Posterior cingulate gyrus (tissue), 11 donors: ENCODE results near the gene ME3.
A peak's percentile ranks its signal among the peaks of the same experiment; 100 is the strongest.
"Not testable (repeated sequence)": the region's sequence is repeated elsewhere in the genome, so short reads cannot be mapped to it uniquely, and the experiment has no call there.

Source experiments
- DNase-seq, 10 donors: peaks; one replicate each; pipeline versions ENCODE4 v3.0.0 to v3.0.0-alpha.2; 2020 to 2021; ENCODE audit warnings: mixed read lengths in 3 of 10
- intact Hi-C: fragments of 100-400 bp; cut with DNase I; formaldehyde crosslinking; loops from one replicate; pipeline ENCODE4 v1.15.1; 2023

Gene ME3

DNA sequence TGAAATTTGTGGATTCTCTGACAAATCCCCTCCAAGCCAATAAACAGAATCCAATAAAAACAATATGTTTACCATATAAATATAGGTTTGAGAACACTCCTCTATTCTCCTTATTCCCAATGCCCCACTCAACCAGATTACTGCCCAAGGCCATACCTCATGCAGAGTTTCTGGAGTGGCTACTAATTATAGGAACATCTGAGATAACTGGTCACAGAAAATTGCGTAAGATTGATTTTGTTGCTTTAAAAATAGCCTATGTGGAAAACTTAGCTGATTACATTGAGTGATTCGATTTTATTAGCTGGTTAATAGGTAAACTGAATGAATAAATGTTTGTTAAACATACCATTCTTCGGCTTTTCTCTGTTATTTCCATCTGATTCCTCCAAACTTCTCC lies 48.0 kb downstream of the ME3 start:
- intact Hi-C loops = no loop called here
- DNase-seq = no peak

DNA sequence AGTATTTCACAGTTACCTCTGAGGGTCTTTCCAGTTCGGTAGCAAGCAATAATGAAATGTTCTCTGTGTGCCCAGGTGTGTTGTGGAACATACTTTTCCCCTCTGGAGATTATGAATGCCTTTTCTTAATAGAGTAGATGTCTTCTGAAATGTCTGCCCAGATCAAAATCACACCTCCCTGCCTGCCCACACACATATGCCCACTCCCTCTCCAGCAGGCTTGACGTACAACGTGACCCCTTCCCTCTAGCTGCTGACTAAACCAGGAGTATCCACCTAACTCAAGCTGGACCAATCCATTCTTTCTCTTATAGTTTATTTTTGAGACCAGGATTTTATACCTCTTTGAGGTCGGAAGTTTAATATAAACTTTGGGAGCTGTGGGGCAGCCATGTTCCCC lies 48.7 kb downstream of the ME3 start:
- no peak for DNase-seq
- intact Hi-C loops = no loop called here

DNA sequence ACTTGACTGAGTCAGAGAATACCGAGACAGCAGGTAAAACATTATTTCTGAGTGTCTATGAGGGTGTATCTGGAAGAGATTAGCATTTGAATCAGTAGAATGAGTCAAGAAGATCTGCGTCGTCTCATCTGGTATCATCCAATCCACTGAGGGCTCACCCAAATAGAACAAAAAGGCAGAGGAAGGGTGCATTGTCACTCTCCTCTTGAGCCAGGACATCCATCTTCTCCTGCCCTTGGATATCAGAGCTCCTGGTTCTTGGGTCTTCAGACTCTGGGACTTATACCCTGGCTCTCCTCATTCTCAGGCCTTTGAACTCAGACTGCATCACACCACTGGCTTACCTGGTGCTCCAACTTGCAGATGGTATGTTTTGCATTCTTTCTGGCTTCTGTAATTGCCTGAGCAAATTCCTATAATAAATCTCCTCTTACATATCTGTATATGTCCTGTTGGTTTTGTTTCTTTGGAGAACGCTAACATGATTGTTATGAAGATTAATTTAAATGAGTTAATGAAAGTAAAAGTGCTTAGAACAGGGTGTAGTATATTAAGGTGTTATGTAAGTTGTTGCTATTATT lies 49.3 kb downstream of the ME3 start:
- intact Hi-C loops = no loop called here
- no peak for DNase-seq

DNA sequence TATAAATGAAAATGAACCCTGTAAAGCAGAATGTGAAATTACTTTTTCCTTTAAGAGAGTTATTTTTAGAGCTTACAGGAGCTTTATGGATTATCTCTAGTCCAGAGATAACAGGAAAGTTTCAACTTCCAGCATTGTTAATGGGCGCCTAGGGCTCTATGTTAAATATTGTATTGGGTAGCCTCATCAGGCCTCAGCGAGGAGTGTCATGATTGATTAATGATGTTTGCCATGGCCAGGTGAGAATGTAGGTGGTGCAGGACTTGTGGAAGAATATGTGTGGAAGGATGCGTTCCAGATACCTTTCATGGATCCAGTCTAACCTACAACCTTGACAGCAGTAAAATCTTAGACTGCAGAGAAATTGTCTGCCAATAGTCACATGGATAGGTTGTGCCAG lies 50.6 kb downstream of the ME3 start:
- intact Hi-C loops = no loop called here
- no peak for DNase-seq

DNA sequence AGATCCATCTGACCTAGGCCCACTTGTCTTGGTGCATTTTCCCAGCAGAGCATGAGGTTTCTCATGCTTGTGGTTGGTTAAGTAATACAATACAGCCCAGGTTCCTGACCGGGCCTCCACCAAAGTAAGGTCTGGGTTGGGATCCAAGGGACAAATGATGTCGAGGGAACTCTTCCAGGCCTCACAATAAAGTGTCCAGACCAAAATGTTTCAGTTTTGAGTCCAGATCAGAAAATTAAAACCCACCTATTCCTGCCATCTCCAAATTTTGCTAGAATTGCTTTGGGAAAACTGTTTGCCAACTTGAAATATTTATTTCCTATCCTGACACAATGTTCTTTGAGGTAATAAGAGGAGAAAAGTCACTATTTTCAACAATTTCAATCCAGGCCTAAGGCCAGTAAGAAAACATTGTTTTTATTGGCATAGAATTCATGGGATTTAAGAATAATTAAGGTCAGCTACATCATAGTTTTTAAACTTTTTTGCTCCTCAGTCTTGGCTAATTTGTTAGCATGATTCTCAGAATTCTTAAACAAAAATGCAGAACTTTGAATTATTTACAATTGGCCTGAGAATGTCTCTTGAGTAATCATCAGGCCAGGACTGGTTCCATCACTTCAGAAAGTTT lies 51.4 kb downstream of the ME3 start:
- no peak for DNase-seq
- intact Hi-C loops = no loop called here

DNA sequence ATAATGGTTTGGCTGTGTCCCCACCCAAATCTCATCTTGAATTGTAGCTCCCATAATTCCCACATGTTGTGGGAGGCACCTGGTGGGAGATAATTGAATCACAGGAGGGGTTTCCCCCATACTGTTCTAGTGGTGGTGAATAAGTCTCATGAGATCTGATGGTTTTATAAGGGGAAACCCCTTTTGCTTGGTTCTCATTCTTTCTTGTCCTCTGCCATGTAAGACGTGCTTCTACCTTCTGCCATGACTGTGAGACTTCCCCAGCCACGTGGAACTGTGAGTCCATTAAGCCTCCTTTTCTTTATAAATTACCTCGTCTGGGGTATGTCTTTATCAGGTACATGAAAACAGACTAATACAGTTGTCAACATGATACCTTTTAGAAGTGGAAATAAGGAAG lies 53.0 kb downstream of the ME3 start:
- not testable (repeated sequence) for DNase-seq
- intact Hi-C loops = loop anchor here (10.0 kb wide), 1 partner anchor 195 kb away; no protein-coding TSS in a partner anchor

DNA sequence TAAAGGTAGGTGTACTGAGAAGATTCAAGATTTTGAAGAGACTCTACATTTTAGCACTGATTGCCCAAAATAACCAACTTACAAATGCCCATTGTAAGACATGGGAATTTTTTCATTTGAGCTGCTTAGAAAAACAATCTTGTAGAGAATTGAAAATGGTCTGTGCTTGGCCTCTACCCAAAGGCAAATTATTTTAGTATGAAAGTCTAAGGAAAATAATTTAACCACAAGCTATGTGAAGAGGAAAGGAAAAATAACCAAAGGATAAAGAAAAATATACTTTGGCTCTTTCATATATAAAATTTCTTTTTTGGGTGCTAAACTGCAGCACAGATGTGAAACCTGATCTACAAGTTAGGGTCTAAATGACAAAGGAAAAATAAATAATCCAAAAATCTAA lies 54.9 kb downstream of the ME3 start:
- intact Hi-C loops = loop anchor here (10.0 kb wide), 1 partner anchor 197 kb away; no protein-coding TSS in a partner anchor
- DNase-seq = no peak

DNA sequence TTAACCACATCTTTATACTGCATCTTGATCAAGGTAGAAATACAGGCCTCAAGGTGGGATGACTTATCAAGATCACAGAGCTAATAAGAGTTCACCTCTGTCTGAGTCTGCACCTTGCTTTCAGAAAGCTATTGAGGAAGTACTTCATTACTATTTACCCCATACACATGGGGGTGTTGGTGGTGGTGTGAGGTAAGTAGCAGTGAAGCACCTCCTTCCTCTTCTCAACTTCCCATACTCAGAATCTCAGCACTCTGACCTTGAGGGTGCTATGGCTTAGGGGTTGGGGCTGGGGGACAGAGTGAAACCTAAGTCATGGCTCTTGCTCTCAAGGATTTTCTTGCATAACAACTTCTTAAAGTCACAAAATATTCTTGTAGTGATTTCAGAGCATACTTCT lies 56.9 kb downstream of the ME3 start:
- intact Hi-C loops = loop anchor here (10.0 kb wide), 1 partner anchor 199 kb away; no protein-coding TSS in a partner anchor
- DNase-seq = no peak

DNA sequence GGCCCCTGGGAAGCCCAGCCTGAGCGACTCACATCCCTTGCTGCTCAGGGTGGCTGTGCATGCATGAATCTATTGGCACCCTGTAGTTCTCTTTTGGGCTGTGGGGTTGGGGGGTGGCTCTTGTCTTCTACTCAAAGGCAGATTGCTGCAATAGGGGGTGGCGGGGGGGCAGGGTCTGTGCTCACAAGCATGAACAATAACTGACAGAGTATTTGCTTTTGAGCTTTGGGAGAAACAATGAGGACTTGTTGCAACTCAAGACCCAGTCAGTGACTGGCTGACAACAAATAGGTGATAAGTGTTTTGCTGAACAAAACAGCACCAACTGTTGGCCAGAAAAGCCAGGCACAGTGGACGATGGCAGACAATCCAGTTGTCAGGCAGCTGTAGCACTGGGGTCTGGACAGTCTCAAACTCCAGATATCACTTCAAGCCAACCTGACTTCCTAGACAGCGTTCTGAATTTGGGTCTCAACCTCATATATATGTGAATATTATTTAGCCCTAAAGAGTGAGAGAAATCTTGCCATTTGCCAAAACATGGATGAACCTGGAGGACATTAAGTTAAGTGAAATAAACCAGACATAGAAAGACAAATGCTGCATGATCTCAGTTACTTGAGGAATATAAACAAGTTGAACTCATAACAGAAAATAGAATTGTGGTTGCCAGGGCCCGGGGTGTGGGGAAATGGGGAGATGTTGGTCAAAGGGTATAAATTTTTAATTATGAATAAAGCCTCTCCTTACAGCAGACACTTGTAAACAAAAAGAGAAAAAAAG lies 61.7 kb downstream of the ME3 start:
- no peak for DNase-seq
- intact Hi-C loops = loop anchor here (10.0 kb wide), 1 partner anchor 204 kb away; no protein-coding TSS in a partner anchor

DNA sequence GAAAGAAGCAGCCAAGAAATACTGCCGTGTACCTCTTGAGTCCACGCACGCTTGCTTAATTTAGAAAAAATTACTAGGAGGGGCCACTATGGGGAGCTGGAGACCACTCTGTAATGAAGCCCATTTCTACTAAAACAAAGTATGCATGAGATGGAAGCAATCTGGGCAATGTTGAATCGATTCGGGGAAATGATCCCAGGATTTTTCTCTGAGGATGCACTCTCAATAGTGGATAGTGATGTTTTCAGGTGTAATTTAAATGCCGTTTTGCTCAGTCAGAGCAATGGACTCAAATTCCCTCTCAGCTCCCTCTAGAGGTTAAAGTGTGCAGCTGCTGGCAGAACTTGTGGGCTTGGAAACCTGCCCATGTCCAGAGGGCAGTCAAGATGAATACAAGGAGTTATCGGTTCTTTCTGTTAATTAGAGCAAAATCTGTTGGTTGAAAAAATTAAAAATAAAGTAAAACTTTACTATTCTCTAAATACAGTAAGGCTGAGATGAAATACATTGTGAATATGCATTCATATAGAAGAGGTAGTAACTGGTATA lies 64.1 kb downstream of the ME3 start:
- DNase-seq = peak in 8 of 10 donors; percentile 30 to 86 (median 50)
- intact Hi-C loops = loop anchor here (2.0 kb wide), 1 partner anchor 152 kb away; no protein-coding TSS in a partner anchor

DNA sequence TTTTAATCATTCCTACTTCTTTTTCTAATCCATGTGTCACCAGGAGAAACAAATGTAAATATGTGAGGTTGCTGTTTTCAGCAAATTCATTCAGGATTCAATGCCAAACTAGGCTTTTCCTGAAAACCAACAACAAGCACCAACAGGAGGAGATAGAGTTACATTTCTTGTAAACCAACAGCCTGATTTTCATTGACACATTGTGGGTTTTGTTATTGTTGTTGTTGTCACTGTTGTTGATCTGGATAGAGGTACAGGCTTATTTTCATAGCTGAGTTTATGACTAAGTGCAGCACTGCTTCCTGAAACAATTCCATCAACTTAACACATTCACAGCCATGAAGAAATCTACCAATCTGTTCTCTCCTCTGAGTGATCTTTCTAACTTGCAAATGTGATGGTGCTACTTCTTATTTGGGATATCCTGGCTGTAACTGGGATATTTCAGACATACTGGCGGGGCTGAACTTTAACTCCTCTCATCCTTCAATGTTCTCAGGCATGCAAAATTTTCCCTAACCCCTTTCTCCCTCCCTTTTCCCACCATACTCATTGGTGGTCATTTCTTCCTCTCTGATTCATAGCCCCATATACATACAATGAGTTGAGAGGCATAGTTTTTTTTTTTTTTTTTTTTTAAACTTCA lies 65.5 kb downstream of the ME3 start:
- intact Hi-C loops = no loop called here
- no peak for DNase-seq

DNA sequence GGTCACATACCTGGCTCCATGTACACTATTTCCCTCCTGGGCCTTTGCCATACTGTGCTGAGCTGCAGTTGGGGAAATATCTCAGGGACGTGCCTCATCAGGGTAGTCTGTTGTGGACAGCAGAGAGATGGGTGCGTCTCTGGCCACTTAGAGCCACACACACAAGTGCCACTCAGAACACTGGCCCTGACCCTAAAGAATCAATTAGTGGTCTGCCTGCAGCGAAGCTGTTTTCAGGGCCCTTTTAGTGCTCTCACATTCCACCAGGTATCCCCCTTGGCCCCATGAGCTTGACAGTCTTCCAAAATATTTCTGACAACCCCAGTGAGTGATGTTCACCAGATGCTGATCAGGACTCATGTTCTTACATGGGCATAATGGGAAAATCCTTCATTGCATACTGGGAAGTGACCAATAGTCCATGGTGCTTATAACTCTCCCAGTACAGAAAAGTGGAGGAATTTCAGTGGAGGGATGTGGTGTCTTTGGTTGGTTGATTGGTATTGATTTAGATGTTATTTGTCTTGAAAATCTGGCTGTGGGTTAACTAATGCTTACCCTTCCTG lies 66.1 kb downstream of the ME3 start:
- intact Hi-C loops = no loop called here
- DNase-seq = no peak

DNA sequence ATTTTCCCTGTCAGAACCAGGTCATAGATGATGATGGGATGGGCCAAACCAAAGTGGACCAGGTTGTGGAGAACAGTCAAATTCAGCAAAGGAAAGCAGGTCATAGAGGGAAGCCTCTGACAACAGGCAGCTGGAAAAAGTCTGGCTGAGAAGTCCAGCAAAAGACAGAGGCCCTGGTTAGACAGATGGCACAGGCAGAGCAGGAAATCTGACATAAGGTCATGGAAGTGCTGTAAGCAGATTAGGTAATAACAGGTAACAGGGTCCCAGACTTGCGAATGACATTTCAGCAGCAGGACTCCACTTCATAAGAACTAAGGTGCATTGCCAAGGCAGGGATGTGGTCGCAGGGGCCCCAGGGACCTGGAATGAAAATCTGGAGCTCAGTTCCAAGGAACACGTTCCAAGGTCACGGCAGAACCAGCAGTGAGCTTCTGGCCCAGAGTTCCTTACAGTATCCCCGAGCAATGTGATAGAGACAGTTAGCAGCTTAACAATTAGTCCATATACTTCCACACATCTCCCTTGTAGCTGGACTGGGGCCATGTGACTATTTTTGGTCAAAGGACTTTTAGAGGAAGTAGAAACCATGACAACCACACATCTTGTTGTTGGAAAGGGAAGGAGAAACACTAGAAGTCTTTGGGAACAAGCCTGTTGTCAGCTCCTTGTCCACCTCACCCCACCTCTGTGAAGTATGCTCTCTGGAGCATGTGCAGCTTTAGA lies 75.4 kb downstream of the ME3 start:
- intact Hi-C loops = no loop called here
- DNase-seq = peak in 1 of 10 donors; percentile 65

DNA sequence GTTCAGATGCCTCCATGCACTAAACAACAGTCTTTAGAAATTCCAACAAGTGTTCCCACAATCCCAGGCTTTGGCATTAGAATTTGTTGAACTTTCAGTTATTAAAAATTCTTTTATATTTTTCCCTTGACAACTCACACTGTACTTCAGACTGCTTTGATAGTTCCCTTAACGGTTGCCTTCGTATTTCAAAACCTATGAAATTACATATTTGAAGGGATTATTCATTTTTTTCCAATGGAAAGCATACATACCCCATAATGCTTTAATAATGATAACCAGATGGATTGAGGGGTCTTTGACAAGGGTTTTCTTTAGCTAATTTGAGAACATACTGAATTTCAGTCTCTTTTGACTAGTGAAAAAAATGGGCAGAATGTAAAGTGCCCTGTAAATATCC lies 76.5 kb downstream of the ME3 start:
- intact Hi-C loops = no loop called here
- no peak for DNase-seq

DNA sequence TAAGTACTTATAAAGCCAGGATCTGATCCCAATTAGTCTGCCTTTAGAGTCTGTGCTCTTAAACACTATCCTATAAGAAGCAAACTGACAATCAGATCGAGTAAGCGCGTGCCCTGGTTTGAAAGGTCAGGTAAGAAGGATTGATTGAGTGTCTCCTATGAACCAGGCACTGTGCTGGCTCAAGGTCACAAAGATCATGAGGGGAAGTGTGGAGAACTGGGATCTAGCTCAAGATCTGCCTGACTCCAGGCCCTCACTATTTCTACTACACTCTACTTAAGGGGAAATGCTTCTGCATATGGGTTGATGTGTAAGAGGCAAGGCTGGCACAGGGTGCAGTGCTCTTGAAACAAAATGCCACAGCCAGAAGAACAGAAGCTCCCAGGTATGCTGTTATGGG lies 77.0 kb downstream of the ME3 start:
- intact Hi-C loops = no loop called here
- DNase-seq = no peak

DNA sequence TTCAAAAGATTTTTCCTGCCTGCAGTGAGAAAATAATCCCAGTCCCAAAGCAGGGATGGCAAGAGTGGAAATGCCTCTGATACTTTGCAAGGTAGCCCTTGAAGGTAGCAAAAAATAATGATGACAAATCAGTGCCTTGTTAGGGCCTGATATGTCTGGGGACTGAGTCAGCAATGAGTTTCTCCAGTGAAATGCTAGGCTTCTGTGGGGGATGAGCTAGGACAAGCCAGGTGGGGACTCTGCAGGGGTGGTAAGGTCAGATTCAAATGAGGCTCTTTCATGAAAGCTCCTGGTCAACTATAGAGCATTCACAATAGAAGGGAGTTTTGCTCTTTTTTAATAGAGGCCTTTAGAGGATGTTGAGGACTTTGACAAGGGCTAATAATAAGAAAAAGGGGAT lies 77.7 kb downstream of the ME3 start:
- DNase-seq = no peak
- intact Hi-C loops = no loop called here

DNA sequence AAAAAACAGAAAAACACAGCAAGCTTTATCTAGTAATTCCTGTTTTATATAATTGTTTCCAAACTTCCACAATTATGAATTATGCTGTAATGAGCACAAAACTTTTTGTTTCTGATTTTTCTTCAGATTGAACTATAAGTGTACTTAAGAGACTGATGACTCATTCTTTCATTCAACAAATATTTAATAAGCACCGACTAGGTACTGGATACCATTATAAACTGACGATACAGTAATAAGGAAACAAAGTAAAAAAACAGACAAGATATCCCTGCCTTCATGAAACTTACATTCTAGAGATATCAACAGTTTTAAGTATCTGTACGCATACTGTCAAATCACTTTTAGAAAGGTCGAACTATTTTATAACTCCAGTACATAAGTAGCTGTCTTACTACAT lies 78.6 kb downstream of the ME3 start:
- intact Hi-C loops = no loop called here
- no peak for DNase-seq

DNA sequence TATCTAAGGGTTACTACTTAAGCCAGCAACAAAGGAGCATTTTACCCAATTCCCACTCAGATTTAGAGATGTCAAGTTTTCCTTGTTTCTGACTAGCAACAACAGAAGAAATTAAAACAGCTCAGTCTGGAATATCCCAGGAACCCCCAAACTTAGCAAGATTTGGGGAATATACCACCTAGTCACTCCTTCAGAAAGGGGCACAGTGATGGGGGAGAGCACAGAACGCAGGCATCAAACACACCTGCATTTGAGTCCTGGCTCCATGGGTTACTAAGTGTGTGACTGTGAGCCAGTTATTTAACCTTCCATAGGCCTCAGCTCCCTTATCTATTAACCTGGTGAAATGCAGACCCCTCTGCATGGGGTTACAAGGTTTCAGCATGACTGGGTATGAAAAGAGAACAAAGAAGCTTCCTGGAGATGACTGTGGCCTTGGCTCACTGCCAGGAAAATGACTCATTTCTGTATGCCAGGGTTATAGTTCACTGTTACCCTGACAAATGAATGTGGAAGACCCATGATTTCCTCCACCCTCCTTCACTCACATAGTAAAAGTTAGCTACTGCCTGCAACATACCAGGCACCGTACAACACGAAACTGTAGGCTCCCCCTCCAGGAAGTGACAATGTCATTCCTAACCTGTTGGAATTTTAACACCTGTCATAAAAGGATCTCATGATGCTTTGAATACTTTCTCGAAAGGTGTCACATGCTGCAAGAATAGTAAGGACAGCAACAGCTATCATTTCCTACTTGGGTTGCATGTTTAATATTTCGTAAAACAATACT lies 79.6 kb downstream of the ME3 start:
- intact Hi-C loops = no loop called here
- DNase-seq = no peak

DNA sequence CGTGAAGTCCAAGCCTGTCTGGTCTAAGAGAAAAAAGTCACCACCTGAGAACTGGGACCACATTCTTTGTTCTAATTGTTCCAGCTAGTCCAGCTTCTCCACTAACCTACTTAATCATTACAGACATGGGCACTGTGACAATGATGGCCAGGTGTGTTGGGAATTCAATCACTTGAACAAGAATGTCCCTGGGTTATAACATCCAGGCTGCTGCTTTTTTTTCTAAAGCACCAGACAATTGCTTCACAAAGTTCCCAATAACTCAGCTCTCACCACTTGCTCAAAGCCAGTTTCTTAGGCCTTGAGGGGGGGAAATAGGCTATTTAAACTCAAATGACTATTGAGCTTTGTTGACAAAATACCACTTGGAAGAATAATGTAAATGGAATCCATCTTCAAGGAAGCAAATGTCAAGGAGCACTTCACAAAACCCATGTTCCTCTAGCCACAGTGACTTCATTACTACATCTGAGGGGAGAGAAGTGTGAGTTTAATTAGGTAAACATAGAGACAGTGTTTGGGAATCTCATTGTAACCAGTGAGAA lies 80.3 kb downstream of the ME3 start:
- DNase-seq = no peak
- intact Hi-C loops = no loop called here
